Measurements from ENCODE around the gene ME3. TPM values are rescaled to one million over a fixed set of nuclear protein-coding genes. Genes with fewer than 3 reads are reported as not detected.
"Not testable (repeated sequence)": the region's sequence is repeated elsewhere in the genome, so short reads cannot be mapped to it uniquely, and the experiment has no call there.

Gene ME3
- total RNA-seq, 4 donors from 2014 or later, result 11.0 to 47.8 (median 44.1) TPM

- H3K36me3 ChIP-seq, result no peaks in the 10 kb centered on the region
- H3K4me3 ChIP-seq, result no peak overlapping the region
- H3K9me3 ChIP-seq, result no peaks in the 10 kb centered on the region
- no peaks in the 10 kb centered on the region for H3K4me1 ChIP-seq
- H3K27ac ChIP-seq, result no peak overlapping the region
- H3K27me3 ChIP-seq, result no peaks in the 10 kb centered on the region
- no peak for ATAC-seq
- TF ChIP-seq EP300 (IDR thresholded peaks at IDR 0.05) (no peak), POLR2A (IDR thresholded peaks at IDR 0.05) (no peak), CTCF (IDR thresholded peaks at IDR 0.05) (no peak), POLR2AphosphoS5 (IDR thresholded peaks at IDR 0.05) (no peak)
Measured at GRCh38 chr11:86537541-86538222, 134.7 kb downstream of the ME3 start.

GRCh38 chr11:86535773-86536172 lies 136.6 kb downstream of the ME3 start:
- H3K9me3 ChIP-seq, result no peaks in the 10 kb centered on the region
- H3K4me3 ChIP-seq, result no peak overlapping the region
- TF ChIP-seq POLR2AphosphoS5 (IDR thresholded peaks at IDR 0.05) (no peak), POLR2A (IDR thresholded peaks at IDR 0.05) (no peak), CTCF (IDR thresholded peaks at IDR 0.05) (no peak), EP300 (IDR thresholded peaks at IDR 0.05) (no peak)
- no peak for ATAC-seq
- no peak overlapping the region for H3K27ac ChIP-seq
- no peaks in the 10 kb centered on the region for H3K36me3 ChIP-seq
- H3K27me3 ChIP-seq, result no peaks in the 10 kb centered on the region
- no peaks in the 10 kb centered on the region for H3K4me1 ChIP-seq

- ATAC-seq, result no peak
- no peaks in the 10 kb centered on the region for H3K27me3 ChIP-seq
- no peaks in the 10 kb centered on the region for H3K36me3 ChIP-seq
- H3K27ac ChIP-seq, result peak overlapping the region; percentile 55 to 72 (median 70)
- H3K4me1 ChIP-seq, result peaks cover 13 to 34% (median 14%) of the 10 kb centered on the region in 3 donors
- no peak overlapping the region for H3K4me3 ChIP-seq
- H3K9me3 ChIP-seq, result peaks cover 0 to 15% (median 0%) of the 10 kb centered on the region in 3 donors
- 20 to 37% methylated on average over 1 to 2 of the region's 2 CpGs for WGBS, 2 donors (ENCODE audit: low coverage in 1 of 2)
- no peak for TF ChIP-seq CTCF (IDR thresholded peaks at IDR 0.05)
- TF ChIP-seq POLR2A (IDR thresholded peaks at IDR 0.05), result no peak
- TF ChIP-seq EP300 (IDR thresholded peaks at IDR 0.05), result no peak
- no peak for TF ChIP-seq POLR2AphosphoS5 (IDR thresholded peaks at IDR 0.05)
Measured at GRCh38 chr11:86524620-86525352, 147.6 kb downstream of the ME3 start.

- TF ChIP-seq POLR2AphosphoS5 (IDR thresholded peaks at IDR 0.05) (peak; percentile 51), POLR2A (IDR thresholded peaks at IDR 0.05) (no peak), EP300 (IDR thresholded peaks at IDR 0.05) (no peak), CTCF (IDR thresholded peaks at IDR 0.05) (no peak)
- peak; percentile 75 for ATAC-seq
- Histone ChIP-seq H3K9me3 (peaks cover 0 to 15% (median 0%) of the 10 kb centered on the region in 3 donors), H3K36me3 (no peaks in the 10 kb centered on the region), H3K27ac (peak overlapping the region; percentile 55 to 72 (median 70)), H3K27me3 (no peaks in the 10 kb centered on the region), H3K4me3 (no peak overlapping the region), H3K4me1 (peaks cover 13 to 42% (median 22%) of the 10 kb centered on the region in 3 donors)
- 24 to 28% methylated on average over 5 of the region's 5 CpGs for WGBS, 2 donors (ENCODE audit: low coverage in 1 of 2)
Measured at GRCh38 chr11:86523738-86524619, 148.4 kb downstream of the ME3 start.

GRCh38 chr11:86522512-86522911 lies 149.9 kb downstream of the ME3 start:
- 73 to 97% methylated on average over 1 to 4 of the region's 5 CpGs for WGBS, 2 donors (ENCODE audit: low coverage in 1 of 2)
- H3K27me3 ChIP-seq, H3K4me3 ChIP-seq, ATAC-seq, H3K36me3 ChIP-seq: not testable (repeated sequence)
- Histone ChIP-seq H3K9me3 (peaks cover 0 to 12% (median 0%) of the 10 kb centered on the region in 3 donors), H3K27ac (peak overlapping the region in 1 of 4 donors; percentile 71), H3K4me1 (peaks cover 13 to 51% (median 26%) of the 10 kb centered on the region in 3 donors)

Measured in gastroesophageal sphincter (tissue), 4 donors.